Measurements from ENCODE around the gene NEU4. TPM values are rescaled to one million over a fixed set of nuclear protein-coding genes. Genes with fewer than 3 reads are reported as not detected.
"Not testable (repeated sequence)": the region's sequence is repeated elsewhere in the genome, so short reads cannot be mapped to it uniquely, and the experiment has no call there.

The NEU4 gene
- total RNA-seq, 1 donor, result 8.5 TPM

- Histone ChIP-seq H3K4me1 (ENCODE audit: insufficient read depth, low read length) (peaks cover 18% of the 10 kb centered on the region), H3K4me3 (ENCODE audit: low read length) (no peak overlapping the region), H3K27me3 (ENCODE audit: insufficient read depth, low read length) (peaks cover 12% of the 10 kb centered on the region), H3K9me3 (ENCODE audit: low read depth, low read length) (no peaks in the 10 kb centered on the region)
Measured at GRCh38 chr2:241802421-241803318, 6.3 kb upstream of the NEU4 start.

- Histone ChIP-seq H3K9me3 (ENCODE audit: low read depth, low read length) (no peaks in the 10 kb centered on the region), H3K27me3 (ENCODE audit: insufficient read depth, low read length) (peaks cover 12% of the 10 kb centered on the region), H3K4me1 (ENCODE audit: insufficient read depth, low read length) (peaks cover 18% of the 10 kb centered on the region), H3K4me3 (ENCODE audit: low read length) (peak overlapping the region; percentile 12)
Measured at GRCh38 chr2:241803387-241804325, 5.3 kb upstream of the NEU4 start.

GRCh38 chr2:241804326-241805229 is 4.4 kb upstream of the NEU4 start:
- H3K9me3 ChIP-seq (ENCODE audit: low read depth, low read length), result no peaks in the 10 kb centered on the region
- H3K4me3 ChIP-seq (ENCODE audit: low read length), result no peak overlapping the region
- peaks cover 18% of the 10 kb centered on the region for H3K4me1 ChIP-seq (ENCODE audit: insufficient read depth, low read length)
- H3K27me3 ChIP-seq (ENCODE audit: insufficient read depth, low read length), result peaks cover 12% of the 10 kb centered on the region

GRCh38 chr2:241806217-241806616 is 2.8 kb upstream of the NEU4 start:
- H3K4me1 ChIP-seq (ENCODE audit: insufficient read depth, low read length), result peaks cover 18% of the 10 kb centered on the region
- H3K4me3 ChIP-seq (ENCODE audit: low read length); H3K9me3 ChIP-seq (ENCODE audit: low read depth, low read length): not testable (repeated sequence)
- peaks cover 12% of the 10 kb centered on the region for H3K27me3 ChIP-seq (ENCODE audit: insufficient read depth, low read length)

GRCh38 chr2:241808051-241808720 is 807 bp upstream of the NEU4 start:
- peaks cover 17% of the 10 kb centered on the region for H3K4me1 ChIP-seq (ENCODE audit: insufficient read depth, low read length)
- H3K4me3 ChIP-seq (ENCODE audit: low read length), result no peak overlapping the region
- H3K27me3 ChIP-seq (ENCODE audit: insufficient read depth, low read length), result peaks cover 8% of the 10 kb centered on the region
- H3K9me3 ChIP-seq (ENCODE audit: low read depth, low read length), result no peaks in the 10 kb centered on the region

- Histone ChIP-seq H3K27me3 (ENCODE audit: insufficient read depth, low read length) (peaks cover 3% of the 10 kb centered on the region), H3K4me3 (ENCODE audit: low read length) (no peak overlapping the region), H3K4me1 (ENCODE audit: insufficient read depth, low read length) (peaks cover 3% of the 10 kb centered on the region), H3K9me3 (ENCODE audit: low read depth, low read length) (no peaks in the 10 kb centered on the region)
Measured at GRCh38 chr2:241809383-241810306, 652 bp downstream of the NEU4 start.

GRCh38 chr2:241810307-241811200 is 1.6 kb downstream of the NEU4 start:
- no peaks in the 10 kb centered on the region for H3K9me3 ChIP-seq (ENCODE audit: low read depth, low read length)
- H3K27me3 ChIP-seq (ENCODE audit: insufficient read depth, low read length), result no peaks in the 10 kb centered on the region
- H3K4me1 ChIP-seq (ENCODE audit: insufficient read depth, low read length), result no peaks in the 10 kb centered on the region
- no peak overlapping the region for H3K4me3 ChIP-seq (ENCODE audit: low read length)

GRCh38 chr2:241811201-241811951 is 2.4 kb downstream of the NEU4 start:
- H3K4me3 ChIP-seq (ENCODE audit: low read length), result no peak overlapping the region

GRCh38 chr2:241811952-241812729 is 3.1 kb downstream of the NEU4 start:
- Histone ChIP-seq H3K4me3 (ENCODE audit: low read length) (no peak overlapping the region), H3K27me3 (ENCODE audit: insufficient read depth, low read length) (no peaks in the 10 kb centered on the region), H3K4me1 (ENCODE audit: insufficient read depth, low read length) (peaks cover under 1% of the 10 kb centered on the region), H3K9me3 (ENCODE audit: low read depth, low read length) (no peaks in the 10 kb centered on the region)

More at GRCh38 chr2:241811201-241811951, 2.4 kb downstream of the NEU4 start:
- H3K27me3 ChIP-seq (ENCODE audit: insufficient read depth, low read length), result no peaks in the 10 kb centered on the region
- H3K4me1 ChIP-seq (ENCODE audit: insufficient read depth, low read length), result no peaks in the 10 kb centered on the region
- no peaks in the 10 kb centered on the region for H3K9me3 ChIP-seq (ENCODE audit: low read depth, low read length)

- peaks cover 7% of the 10 kb centered on the region for H3K4me1 ChIP-seq (ENCODE audit: insufficient read depth, low read length)
- no peaks in the 10 kb centered on the region for H3K9me3 ChIP-seq (ENCODE audit: low read depth, low read length)
- no peaks in the 10 kb centered on the region for H3K27me3 ChIP-seq (ENCODE audit: insufficient read depth, low read length)
- H3K4me3 ChIP-seq (ENCODE audit: low read length), result no peak overlapping the region
Measured at GRCh38 chr2:241812730-241813643, 4.0 kb downstream of the NEU4 start.
